ENCODE data around the gene IL2.

DNA sequence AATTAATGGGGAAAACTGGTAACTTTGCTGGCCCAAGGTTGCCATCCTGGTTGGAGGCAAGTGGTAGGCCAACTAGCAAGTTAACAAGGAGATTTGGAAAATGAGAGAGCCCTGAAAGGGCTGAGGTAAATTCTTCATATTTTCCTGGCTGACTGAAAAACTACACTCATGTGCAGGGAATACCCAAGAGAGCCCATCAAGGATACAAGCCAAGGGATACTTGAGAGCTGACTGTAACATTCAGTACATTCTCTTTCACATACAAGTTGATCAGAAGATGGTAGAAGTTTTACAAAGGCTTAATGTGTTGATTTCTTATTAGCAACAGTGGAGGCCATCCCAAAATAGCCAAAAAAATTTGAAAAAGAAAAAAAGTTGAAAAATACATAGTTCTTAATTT lies 33.3 kb downstream of the IL2 start:
- TF ChIP-seq, protein P1, sequence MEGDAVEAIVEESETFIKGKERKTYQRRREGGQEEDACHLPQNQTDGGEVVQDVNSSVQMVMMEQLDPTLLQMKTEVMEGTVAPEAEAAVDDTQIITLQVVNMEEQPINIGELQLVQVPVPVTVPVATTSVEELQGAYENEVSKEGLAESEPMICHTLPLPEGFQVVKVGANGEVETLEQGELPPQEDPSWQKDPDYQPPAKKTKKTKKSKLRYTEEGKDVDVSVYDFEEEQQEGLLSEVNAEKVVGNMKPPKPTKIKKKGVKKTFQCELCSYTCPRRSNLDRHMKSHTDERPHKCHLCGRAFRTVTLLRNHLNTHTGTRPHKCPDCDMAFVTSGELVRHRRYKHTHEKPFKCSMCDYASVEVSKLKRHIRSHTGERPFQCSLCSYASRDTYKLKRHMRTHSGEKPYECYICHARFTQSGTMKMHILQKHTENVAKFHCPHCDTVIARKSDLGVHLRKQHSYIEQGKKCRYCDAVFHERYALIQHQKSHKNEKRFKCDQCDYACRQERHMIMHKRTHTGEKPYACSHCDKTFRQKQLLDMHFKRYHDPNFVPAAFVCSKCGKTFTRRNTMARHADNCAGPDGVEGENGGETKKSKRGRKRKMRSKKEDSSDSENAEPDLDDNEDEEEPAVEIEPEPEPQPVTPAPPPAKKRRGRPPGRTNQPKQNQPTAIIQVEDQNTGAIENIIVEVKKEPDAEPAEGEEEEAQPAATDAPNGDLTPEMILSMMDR (conservative IDR thresholded peaks at IDR 0.05; ENCODE audit: low read depth, low read length) = no peak
- no peak for TF ChIP-seq EZH2 (IDR thresholded peaks at IDR 0.05; ENCODE audit: low read length, unreplicated experiment)
- no peak for TF ChIP-seq EZH2phosphoT487 (IDR thresholded peaks at IDR 0.05; ENCODE audit: borderline replicate concordance, low read length)

All from PC-3 (cell line).